HL-60 (cell line): ENCODE measurements around the gene XXYLT1.

Experiments
- DNase-seq, 2 experiments: peaks; one replicate each; pipeline ENCODE4 v3.0.0-alpha.2; 2010 to 2020; ENCODE audit warnings: low read depth in 1 of 2, low spot score in 1 of 2
- H3K27ac ChIP-seq: fragments of 250-450 bp; sonication (Bioruptor Pico); replicated peaks from 2 replicates; pipeline ENCODE4 v1.5.1; 2020; ENCODE audit warnings: mild to moderate bottlenecking, moderate library complexity
- H3K27me3 ChIP-seq: fragments of 250-450 bp; sonication (Bioruptor Pico); 2 replicates; pipeline ENCODE4 v1.5.1; 2021; ENCODE audit warnings: mild to moderate bottlenecking, moderate library complexity; ENCODE audit not compliant: insufficient read depth, poor library complexity, severe bottlenecking
- H3K4me3 ChIP-seq: replicated peaks from 2 replicates; pipeline ENCODE4 v1.5.1; 2011; ENCODE audit warnings: mild to moderate bottlenecking, control low read depth, low read length; ENCODE audit not compliant: insufficient read depth
- CTCF ChIP-seq: IDR thresholded peaks from one replicate; pipeline ENCODE4 v1.5.1; 2011; ENCODE audit warnings: low read length, control low read depth, inconsistent platforms; ENCODE audit not compliant: insufficient read depth
- GABPA ChIP-seq: IDR thresholded peaks from 2 replicates; pipeline ENCODE4 v1.6.1; 2012; ENCODE audit warnings: low read depth
- POLR2AphosphoS5 ChIP-seq: IDR thresholded peaks from 2 replicates; pipeline ENCODE4 v1.6.1; 2012; ENCODE audit warnings: low read depth
- REST ChIP-seq: IDR thresholded peaks from 2 replicates; pipeline ENCODE4 v1.6.1; 2012; ENCODE audit warnings: low read depth; ENCODE audit not compliant: insufficient replicate concordance
- SPI1 ChIP-seq: IDR thresholded peaks from 2 replicates; pipeline ENCODE4 v1.6.1; 2012; ENCODE audit warnings: low read depth, mild to moderate bottlenecking, borderline replicate concordance

Gene XXYLT1

GRCh38 chr3:195191580-195191979, 79.4 kb downstream of the XXYLT1 start:
- Histone ChIP-seq H3K27ac (no peak overlapping the region), H3K27me3 (no peaks in the 10 kb centered on the region), H3K4me3 (no peak overlapping the region)
- TF ChIP-seq SPI1 (no peak), GABPA (no peak), CTCF (no peak), REST (no peak), POLR2AphosphoS5 (no peak)
- DNase-seq: no peak

- TF ChIP-seq REST (no peak), CTCF (no peak), GABPA (no peak), SPI1 (no peak), POLR2AphosphoS5 (no peak)
- Histone ChIP-seq H3K27me3 (no peaks in the 10 kb centered on the region), H3K4me3 (no peak overlapping the region), H3K27ac (no peak overlapping the region)
- no peak for DNase-seq
Measured at GRCh38 chr3:195189821-195190220, 81.1 kb downstream of the XXYLT1 start.

GRCh38 chr3:195188426-195188927, 82.5 kb downstream of the XXYLT1 start:
- H3K4me3 ChIP-seq: no peak overlapping the region
- TF ChIP-seq POLR2AphosphoS5 (no peak), REST (no peak), GABPA (no peak), CTCF (no peak), SPI1 (no peak)
- no peaks in the 10 kb centered on the region for H3K27me3 ChIP-seq
- H3K27ac ChIP-seq: no peak overlapping the region
- no peak for DNase-seq
